ENCODE results near the gene BMERB1. TPM values are rescaled to one million over a fixed set of nuclear protein-coding genes. Genes with fewer than 3 reads are reported as not detected.

The BMERB1 gene
- polyA plus RNA-seq, 1 of the 3 experiments (the other 2 are of a cell fraction) = 33.9 TPM

- DNase-seq = no peak
- Histone ChIP-seq H3K27ac (ENCODE audit: low read depth in 2 of 2, low read length in 1 of 2) (no peak overlapping the region), H3K27me3 (ENCODE audit: insufficient read depth) (no peaks in the 10 kb centered on the region), H3K9me3 (no peaks in the 10 kb centered on the region), H3K4me1 (ENCODE audit: control insufficient read depth in 1 of 2, insufficient read depth in 2 of 2, low read depth in 1 of 2, low read length in 1 of 2) (0 out of 4 replicates have a peak, but pooled peaks cover 0 to 5% of the 10 kb centered on the region in 2 experiments), H3K4me2 (no peak overlapping the region), H3K9ac (no peak overlapping the region), H4K20me1 (ENCODE audit: insufficient read depth) (peaks cover 4% of the 10 kb centered on the region; the same call in 1 of the 2 replicates), H3K36me3 (replicated peaks in 1 of 2; ENCODE audit: control insufficient read depth in 1 of 2, insufficient read depth in 2 of 2, low read length in 1 of 2) (no peaks in the 10 kb centered on the region), H2AFZ (ENCODE audit: low read depth) (no peak overlapping the region), H3K79me2 (ENCODE audit: insufficient read depth) (peaks cover 14% of the 10 kb centered on the region; the same call in 1 of the 2 replicates), H3K9me2 (no peaks in the 10 kb centered on the region), H3F3A (replicated peaks; ENCODE audit: insufficient read depth) (no peaks in the 10 kb centered on the region), H3K4me3 (ENCODE audit: low read depth in 2 of 2, low read length in 1 of 2) (no peak overlapping the region)
- WGBS (ENCODE audit: low lambda C conversion rate) = 94% methylated on average over 6 of the region's 6 CpGs
- CTCF ChIA-PET = interaction anchor here (1.5 kb wide), 1 partner anchor 90 kb away, joined by 5 read pairs; no protein-coding TSS in a partner anchor
- POLR2A ChIA-PET = no interaction called here
- TF ChIP-seq FOXM1 (IDR thresholded peaks at IDR 0.05; ENCODE audit: low read depth) (no peak), EZH2phosphoT487 (IDR thresholded peaks at IDR 0.05; ENCODE audit: borderline replicate concordance, low read depth) (no peak), MAX (IDR thresholded peaks at IDR 0.05; ENCODE audit: low read depth) (no peak), TAF1 (IDR thresholded peaks at IDR 0.05; ENCODE audit: borderline replicate concordance, low read depth, low read length) (no peak), IRF3 (IDR thresholded peaks at IDR 0.05; ENCODE audit: low read depth, low read length) (no peak), CTCF (IDR thresholded peaks at IDR 0.05) (no peak), YY1 (IDR thresholded peaks at IDR 0.05; ENCODE audit: low read depth) (no peak), JUND (IDR thresholded peaks at IDR 0.05) (no peak), EP300 (IDR thresholded peaks at IDR 0.05; ENCODE audit: borderline replicate concordance in 1 of 2, low read depth in 1 of 2, low read length in 1 of 2) (no peak)
These were observed 27.0 kb downstream of the BMERB1 start for GRCh38 chr16:15461376-15461775.

GRCh38 chr16:15464401-15465186 is 30.2 kb downstream of the BMERB1 start:
- H2AFZ ChIP-seq (ENCODE audit: low read depth) = no peak overlapping the region
- WGBS (ENCODE audit: low lambda C conversion rate) = 85% methylated on average over 4 of the region's 4 CpGs
- no peak for DNase-seq
- H3K27me3 ChIP-seq (ENCODE audit: insufficient read depth) = no peaks in the 10 kb centered on the region
- H3K9me2 ChIP-seq = no peaks in the 10 kb centered on the region
- ChIA-PET POLR2A (no interaction called here), CTCF (no interaction called here)
- no peak overlapping the region for H3K9ac ChIP-seq
- TF ChIP-seq MEF2A (IDR thresholded peaks at IDR 0.05; ENCODE audit: borderline replicate concordance, low read depth) = no peak
- no peak for TF ChIP-seq NRF1 (IDR thresholded peaks at IDR 0.05; ENCODE audit: low read depth, low read length)
- no peak for TF ChIP-seq FOXJ3 (CRISPR knock-in tag; IDR thresholded peaks at IDR 0.05)
- TF ChIP-seq GATA2 (CRISPR knock-in tag; IDR thresholded peaks at IDR 0.05) = no peak
- TF ChIP-seq RFX5 (IDR thresholded peaks at IDR 0.05; ENCODE audit: low read length) = no peak
- no peak for TF ChIP-seq MXI1 (IDR thresholded peaks at IDR 0.05; ENCODE audit: low read depth, low read length)
- no peak for TF ChIP-seq MAX (IDR thresholded peaks at IDR 0.05; ENCODE audit: low read depth)
- TF ChIP-seq TEAD4 (IDR thresholded peaks at IDR 0.05; ENCODE audit: borderline replicate concordance, insufficient read depth) = no peak
- no peak for TF ChIP-seq USF1 (IDR thresholded peaks at IDR 0.05; ENCODE audit: borderline replicate concordance, low read depth)
- TF ChIP-seq GABPA (IDR thresholded peaks at IDR 0.05; ENCODE audit: low read depth) = no peak
- no peak for TF ChIP-seq REST (IDR thresholded peaks at IDR 0.05; ENCODE audit: low read depth, low read length)
- 0 out of 4 replicates have a peak, but pooled peaks cover 0 to 3% of the 10 kb centered on the region in 2 experiments for H3K4me1 ChIP-seq (ENCODE audit: control insufficient read depth in 1 of 2, insufficient read depth in 2 of 2, low read depth in 1 of 2, low read length in 1 of 2)
- peaks cover 4% of the 10 kb centered on the region; the same call in 1 of the 2 replicates for H4K20me1 ChIP-seq (ENCODE audit: insufficient read depth)
- peaks cover 0 to 2% of the 10 kb centered on the region in 2 experiments for H3K36me3 ChIP-seq (replicated peaks in 1 of 2; ENCODE audit: control insufficient read depth in 1 of 2, insufficient read depth in 2 of 2, low read length in 1 of 2)
- H3K9me3 ChIP-seq = no peaks in the 10 kb centered on the region
- H3F3A ChIP-seq (replicated peaks; ENCODE audit: insufficient read depth) = no peaks in the 10 kb centered on the region
- H3K27ac ChIP-seq (ENCODE audit: low read depth in 2 of 2, low read length in 1 of 2) = no peak overlapping the region
- H3K4me3 ChIP-seq (ENCODE audit: low read depth in 2 of 2, low read length in 1 of 2) = no peak overlapping the region
- peaks cover 29% of the 10 kb centered on the region; the same call in 1 of the 2 replicates for H3K79me2 ChIP-seq (ENCODE audit: insufficient read depth)
- no peak overlapping the region for H3K4me2 ChIP-seq
